T-helper 1 cell treated with Interleukin-12 subunit alpha and Interleukin-12 subunit beta and Interleukin-4 antibody, amounts not matched to agents 30 μg/mL and 1 μg/mL, for 36 hours (primary cell): ENCODE measurements around the gene BTD.

Experiments used
- H3K27ac Mint-ChIP-seq: one replicate; pipeline ENCODE4 v1.8.0; 2021; ENCODE audit warnings: mild to moderate bottlenecking, mixed read lengths
- H3K27me3 Mint-ChIP-seq: one replicate; pipeline ENCODE4 v1.8.0; 2021; ENCODE audit warnings: low read depth, mixed read lengths
- H3K36me3 Mint-ChIP-seq: one replicate; pipeline ENCODE4 v1.8.0; 2021; ENCODE audit warnings: low read depth, mixed read lengths
- H3K4me1 Mint-ChIP-seq: one replicate; pipeline ENCODE4 v1.8.0; 2021; ENCODE audit warnings: low read depth, mixed read lengths
- H3K4me3 Mint-ChIP-seq: one replicate; pipeline ENCODE4 v1.8.0; 2021; ENCODE audit warnings: mild to moderate bottlenecking, moderate library complexity, mixed read lengths
- H3K9me3 Mint-ChIP-seq: one replicate; pipeline ENCODE4 v1.8.0; 2021; ENCODE audit warnings: mixed read lengths

BTD gene

DNA sequence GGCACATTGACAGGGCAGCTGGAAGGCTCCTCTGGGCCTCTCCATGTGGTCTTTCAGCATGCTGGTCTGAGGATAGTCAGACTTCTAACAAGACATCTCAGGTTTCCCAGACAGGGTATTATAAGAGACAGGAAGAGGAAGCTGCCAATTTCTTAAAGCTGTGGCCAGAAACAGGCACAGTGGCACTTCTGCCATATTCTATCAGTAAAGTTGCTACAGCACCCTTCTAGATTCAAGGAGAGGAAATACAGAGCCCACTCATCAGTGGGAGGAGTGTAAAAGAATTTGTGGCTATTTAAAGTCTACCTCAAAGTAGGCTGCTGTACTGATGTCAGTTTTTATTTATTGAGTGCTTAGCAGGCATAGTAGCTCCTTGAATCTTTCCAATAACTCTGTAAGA, 55.5 kb downstream of the BTD start:
- H3K9me3 Mint-ChIP-seq = peaks cover 58% of the 10 kb centered on the region
- H3K36me3 Mint-ChIP-seq = peaks cover 30% of the 10 kb centered on the region
- H3K4me1 Mint-ChIP-seq = peaks cover 13% of the 10 kb centered on the region
- no peak overlapping the region for H3K4me3 Mint-ChIP-seq
- H3K27ac Mint-ChIP-seq = no peak overlapping the region
- peaks cover 14% of the 10 kb centered on the region for H3K27me3 Mint-ChIP-seq

- H3K9me3 Mint-ChIP-seq = peaks cover 60% of the 10 kb centered on the region
- peaks cover 29% of the 10 kb centered on the region for H3K36me3 Mint-ChIP-seq
- H3K27ac Mint-ChIP-seq = no peak overlapping the region
- no peak overlapping the region for H3K4me3 Mint-ChIP-seq
- peaks cover 10% of the 10 kb centered on the region for H3K27me3 Mint-ChIP-seq
- H3K4me1 Mint-ChIP-seq = peaks cover 13% of the 10 kb centered on the region
Measured at GRCh38 chr3:15659254-15659975, 57.9 kb downstream of the BTD start.

- no peak overlapping the region for H3K27ac Mint-ChIP-seq
- peaks cover 10% of the 10 kb centered on the region for H3K27me3 Mint-ChIP-seq
- no peak overlapping the region for H3K4me3 Mint-ChIP-seq
- H3K36me3 Mint-ChIP-seq = peaks cover 34% of the 10 kb centered on the region
- H3K4me1 Mint-ChIP-seq = peaks cover 13% of the 10 kb centered on the region
- H3K9me3 Mint-ChIP-seq = peaks cover 60% of the 10 kb centered on the region
Measured at GRCh38 chr3:15660055-15660935, 58.8 kb downstream of the BTD start.

DNA sequence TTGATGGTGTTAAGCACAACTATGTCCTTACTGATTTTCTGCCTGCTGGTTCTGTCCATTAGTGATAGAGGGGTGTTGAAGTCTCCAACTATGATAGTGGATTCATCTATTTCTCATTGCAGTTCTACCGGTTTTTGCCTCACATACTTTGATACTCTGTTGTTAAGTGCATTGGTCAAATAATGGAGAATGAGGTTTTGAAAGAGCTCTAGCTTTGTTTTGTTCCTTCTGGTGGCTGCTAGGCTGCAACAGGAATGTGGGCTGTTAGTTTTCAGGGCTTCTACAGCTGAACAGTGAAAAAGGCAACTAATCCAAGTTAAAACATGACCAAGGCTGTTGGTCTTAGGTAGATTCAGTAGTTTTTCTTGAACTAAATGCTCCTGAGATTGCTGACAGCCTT, 62.6 kb downstream of the BTD start:
- no peak overlapping the region for H3K4me3 Mint-ChIP-seq
- H3K36me3 Mint-ChIP-seq = peaks cover 42% of the 10 kb centered on the region
- H3K27me3 Mint-ChIP-seq = peaks cover 10% of the 10 kb centered on the region
- H3K4me1 Mint-ChIP-seq = peaks cover 28% of the 10 kb centered on the region
- H3K9me3 Mint-ChIP-seq = peaks cover 33% of the 10 kb centered on the region
- H3K27ac Mint-ChIP-seq = no peak overlapping the region

DNA sequence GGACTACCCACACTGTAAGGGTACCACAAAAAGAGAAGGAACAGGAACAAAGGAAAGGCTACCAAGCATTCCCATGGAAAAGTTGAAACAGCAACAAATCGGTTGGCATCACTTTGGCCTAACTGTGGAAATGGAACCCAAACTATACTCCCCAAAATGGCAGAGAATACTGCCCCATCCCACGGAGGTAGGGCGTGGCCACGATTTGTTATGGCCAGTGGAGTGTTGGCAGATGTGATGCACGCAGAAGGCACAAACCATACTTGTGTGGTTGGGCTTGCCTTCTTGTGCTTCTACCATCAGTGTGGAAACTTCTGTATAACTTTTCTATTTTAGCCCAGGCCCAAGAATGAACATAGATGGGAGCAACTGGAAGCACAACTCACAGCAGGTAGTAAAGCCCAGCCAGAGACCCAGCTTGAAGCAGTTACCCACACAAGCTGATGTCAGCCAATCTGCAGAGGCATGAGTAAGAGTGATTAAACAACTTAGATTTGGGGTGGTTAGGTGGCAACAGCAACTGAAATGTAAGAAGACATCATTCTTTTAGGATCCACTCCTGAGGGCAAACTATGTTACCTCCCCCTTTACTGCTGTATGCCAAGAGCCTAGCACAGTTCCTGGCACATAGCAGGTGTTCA, 64.1 kb downstream of the BTD start:
- no peak overlapping the region for H3K4me3 Mint-ChIP-seq
- peaks cover 9% of the 10 kb centered on the region for H3K27me3 Mint-ChIP-seq
- peaks cover 47% of the 10 kb centered on the region for H3K36me3 Mint-ChIP-seq
- H3K9me3 Mint-ChIP-seq = peaks cover 27% of the 10 kb centered on the region
- no peak overlapping the region for H3K27ac Mint-ChIP-seq
- H3K4me1 Mint-ChIP-seq = peaks cover 22% of the 10 kb centered on the region

GRCh38 chr3:15666277-15666676, 64.7 kb downstream of the BTD start:
- Mint-ChIP-seq H3K36me3 (peaks cover 50% of the 10 kb centered on the region), H3K27ac (no peak overlapping the region), H3K4me3 (no peak overlapping the region), H3K9me3 (peaks cover 24% of the 10 kb centered on the region), H3K4me1 (peaks cover 20% of the 10 kb centered on the region), H3K27me3 (peaks cover 5% of the 10 kb centered on the region)

DNA sequence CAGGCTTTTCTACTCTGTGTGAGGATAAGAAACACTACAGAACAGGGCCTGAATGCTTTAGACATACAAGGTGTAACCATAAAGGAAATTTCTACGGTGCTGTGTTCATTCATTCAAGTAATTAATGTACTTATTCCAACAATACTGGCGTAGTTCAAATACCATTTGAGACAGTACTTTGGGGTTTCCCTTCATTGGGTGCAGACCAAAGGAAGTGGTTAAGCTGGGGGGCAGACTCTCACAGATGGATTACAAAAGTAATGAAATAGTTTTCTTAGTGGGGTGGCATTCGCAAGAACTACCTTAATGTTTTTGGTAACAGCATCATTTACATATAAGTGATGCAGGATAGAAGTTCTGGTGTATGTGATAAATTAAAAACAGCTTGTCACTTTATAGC, 65.9 kb downstream of the BTD start:
- H3K27ac Mint-ChIP-seq = peak overlapping the region; percentile 24

GRCh38 chr3:15673536-15673935, 72.0 kb downstream of the BTD start:
- Mint-ChIP-seq H3K4me3 (no peak overlapping the region), H3K27ac (no peak overlapping the region), H3K9me3 (no peaks in the 10 kb centered on the region), H3K27me3 (no peaks in the 10 kb centered on the region), H3K36me3 (peaks cover 31% of the 10 kb centered on the region), H3K4me1 (peaks cover 2% of the 10 kb centered on the region)

More for the DNA sequence above, 65.9 kb downstream of the BTD start:
- peaks cover 52% of the 10 kb centered on the region for H3K36me3 Mint-ChIP-seq
- H3K27me3 Mint-ChIP-seq = no peaks in the 10 kb centered on the region
- peaks cover 19% of the 10 kb centered on the region for H3K4me1 Mint-ChIP-seq
- H3K9me3 Mint-ChIP-seq = peaks cover 17% of the 10 kb centered on the region
- no peak overlapping the region for H3K4me3 Mint-ChIP-seq

GRCh38 chr3:15676259-15676658, 74.7 kb downstream of the BTD start:
- H3K27ac Mint-ChIP-seq = no peak overlapping the region
- peaks cover 19% of the 10 kb centered on the region for H3K36me3 Mint-ChIP-seq
- no peak overlapping the region for H3K4me3 Mint-ChIP-seq
- H3K4me1 Mint-ChIP-seq = no peaks in the 10 kb centered on the region
- no peaks in the 10 kb centered on the region for H3K27me3 Mint-ChIP-seq
- no peaks in the 10 kb centered on the region for H3K9me3 Mint-ChIP-seq

DNA sequence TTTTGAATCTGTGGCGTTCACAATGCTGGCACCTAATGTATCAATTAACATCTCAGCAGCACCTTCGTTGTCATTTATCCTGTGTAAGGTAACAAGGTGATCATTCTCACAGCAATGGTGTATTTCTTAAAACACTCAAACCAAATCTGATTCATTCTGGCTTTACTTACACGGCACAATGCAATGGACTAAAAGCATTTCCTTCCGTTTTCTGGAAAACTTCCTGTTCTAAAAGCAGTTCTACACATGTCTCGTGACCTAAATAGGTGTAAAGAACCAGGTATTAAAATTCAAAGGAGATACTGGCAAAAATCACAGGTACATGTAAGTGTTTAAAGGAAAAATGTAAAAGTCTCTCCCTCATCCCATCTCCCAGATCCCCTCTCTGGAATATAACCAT, 77.8 kb downstream of the BTD start:
- Mint-ChIP-seq H3K36me3 (peaks cover 25% of the 10 kb centered on the region), H3K27me3 (no peaks in the 10 kb centered on the region), H3K9me3 (no peaks in the 10 kb centered on the region), H3K27ac (no peak overlapping the region), H3K4me1 (peaks cover 2% of the 10 kb centered on the region), H3K4me3 (no peak overlapping the region)

- H3K27me3 Mint-ChIP-seq = no peaks in the 10 kb centered on the region
- H3K27ac Mint-ChIP-seq = no peak overlapping the region
- peaks cover 30% of the 10 kb centered on the region for H3K36me3 Mint-ChIP-seq
- H3K4me3 Mint-ChIP-seq = no peak overlapping the region
- peaks cover 2% of the 10 kb centered on the region for H3K4me1 Mint-ChIP-seq
- H3K9me3 Mint-ChIP-seq = no peaks in the 10 kb centered on the region
Measured at GRCh38 chr3:15681668-15682067, 80.1 kb downstream of the BTD start.

GRCh38 chr3:15682561-15683185, 81.1 kb downstream of the BTD start:
- no peaks in the 10 kb centered on the region for H3K27me3 Mint-ChIP-seq
- no peak overlapping the region for H3K27ac Mint-ChIP-seq
- peaks cover 30% of the 10 kb centered on the region for H3K36me3 Mint-ChIP-seq
- H3K9me3 Mint-ChIP-seq = no peaks in the 10 kb centered on the region
- H3K4me1 Mint-ChIP-seq = peaks cover 4% of the 10 kb centered on the region
- no peak overlapping the region for H3K4me3 Mint-ChIP-seq

GRCh38 chr3:15683253-15683652, 81.7 kb downstream of the BTD start:
- Mint-ChIP-seq H3K27ac (no peak overlapping the region), H3K9me3 (no peaks in the 10 kb centered on the region), H3K36me3 (peaks cover 30% of the 10 kb centered on the region), H3K27me3 (no peaks in the 10 kb centered on the region), H3K4me1 (peaks cover 4% of the 10 kb centered on the region), H3K4me3 (no peak overlapping the region)

DNA sequence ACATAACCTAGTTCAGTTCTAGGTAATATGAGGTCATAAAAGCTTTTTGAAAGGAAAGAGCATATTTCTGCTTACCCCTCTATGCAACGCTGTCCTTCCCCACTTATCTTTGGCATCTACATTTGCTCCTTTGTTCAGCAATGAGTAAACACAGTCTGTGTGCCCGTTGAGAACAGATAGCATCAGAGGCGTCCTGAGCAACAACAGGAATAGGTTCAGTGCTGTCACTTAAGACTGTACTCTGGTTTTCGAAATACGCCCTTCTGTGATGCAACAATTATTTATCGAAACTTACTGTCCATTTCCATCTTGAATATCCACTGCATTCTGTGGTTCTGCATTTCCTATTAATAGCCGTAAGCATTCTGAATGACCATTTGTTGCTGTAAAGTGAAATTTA, 84.4 kb downstream of the BTD start:
- no peak overlapping the region for H3K27ac Mint-ChIP-seq
- H3K36me3 Mint-ChIP-seq = peaks cover 36% of the 10 kb centered on the region
- H3K4me1 Mint-ChIP-seq = peaks cover 4% of the 10 kb centered on the region
- no peak overlapping the region for H3K4me3 Mint-ChIP-seq
- H3K9me3 Mint-ChIP-seq = no peaks in the 10 kb centered on the region
- no peaks in the 10 kb centered on the region for H3K27me3 Mint-ChIP-seq
